Body of pancreas (tissue), 4 donors: Measurements from ENCODE around the gene GATAD2A.

Experiments used
- POLR2A ChIP-seq, 3 donors: fragments of 450-650 bp; IDR thresholded peaks; one replicate each; pipeline ENCODE4 v1.6.1; 2016; ENCODE audit warnings: antibody characterized with exemption in 3 of 3, mild to moderate bottlenecking in 2 of 3
- TF ChIP-seq, protein P1 (sequence below), 7 experiments: fragments of 450-650 bp in 4 of 7; fragments of 200-600 bp in 3 of 7; sonication (generic) in 3 of 7; IDR thresholded peaks; one replicate each; pipeline ENCODE4 v1.5.1; 2016 to 2019; ENCODE audit warnings: antibody characterized with exemption in 7 of 7

DNA sequence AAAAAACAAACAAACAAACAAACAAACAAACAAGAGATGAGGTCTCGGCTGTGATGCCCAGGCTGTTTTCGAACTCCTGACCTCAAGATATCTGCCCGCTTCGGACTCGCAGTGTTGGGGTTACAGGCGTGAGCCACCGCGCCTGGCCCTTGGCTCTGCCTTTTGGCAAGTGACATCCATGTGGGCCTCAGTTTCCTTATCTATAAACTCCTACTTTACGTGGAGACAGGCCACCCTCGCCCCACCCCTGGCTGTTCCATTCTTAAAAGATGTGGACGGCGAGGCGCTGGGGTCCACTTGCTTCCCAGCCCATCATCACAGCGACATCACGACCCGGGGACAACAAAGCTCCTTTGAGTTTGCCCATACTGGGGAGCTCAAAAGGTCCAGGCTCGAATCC, 108.2 kb downstream of the GATAD2A start:
- TF ChIP-seq, protein P1, sequence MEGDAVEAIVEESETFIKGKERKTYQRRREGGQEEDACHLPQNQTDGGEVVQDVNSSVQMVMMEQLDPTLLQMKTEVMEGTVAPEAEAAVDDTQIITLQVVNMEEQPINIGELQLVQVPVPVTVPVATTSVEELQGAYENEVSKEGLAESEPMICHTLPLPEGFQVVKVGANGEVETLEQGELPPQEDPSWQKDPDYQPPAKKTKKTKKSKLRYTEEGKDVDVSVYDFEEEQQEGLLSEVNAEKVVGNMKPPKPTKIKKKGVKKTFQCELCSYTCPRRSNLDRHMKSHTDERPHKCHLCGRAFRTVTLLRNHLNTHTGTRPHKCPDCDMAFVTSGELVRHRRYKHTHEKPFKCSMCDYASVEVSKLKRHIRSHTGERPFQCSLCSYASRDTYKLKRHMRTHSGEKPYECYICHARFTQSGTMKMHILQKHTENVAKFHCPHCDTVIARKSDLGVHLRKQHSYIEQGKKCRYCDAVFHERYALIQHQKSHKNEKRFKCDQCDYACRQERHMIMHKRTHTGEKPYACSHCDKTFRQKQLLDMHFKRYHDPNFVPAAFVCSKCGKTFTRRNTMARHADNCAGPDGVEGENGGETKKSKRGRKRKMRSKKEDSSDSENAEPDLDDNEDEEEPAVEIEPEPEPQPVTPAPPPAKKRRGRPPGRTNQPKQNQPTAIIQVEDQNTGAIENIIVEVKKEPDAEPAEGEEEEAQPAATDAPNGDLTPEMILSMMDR (IDR thresholded peaks at IDR 0.05) = no peak
- no peak for TF ChIP-seq POLR2A (IDR thresholded peaks at IDR 0.05)
